ENCODE measurements around the gene CASP8. TPM values are rescaled to one million over a fixed set of nuclear protein-coding genes. Genes with fewer than 3 reads are reported as not detected.

The CASP8 gene
- total and polyA plus RNA-seq, 9 of the 15 experiments (the other 6 are each of a cell fraction or from before 2014, with no cell fraction given): 10.2 to 31.4 (median 19.4) TPM

GRCh38 chr2:201320257-201320656 is 59.9 kb downstream of the CASP8 start:
- H3K9ac ChIP-seq (ENCODE audit: insufficient read depth in 1 of 2, low read depth in 2 of 2, low read length in 2 of 2): no peak overlapping the region
- 0% methylated on average over 3 of the region's 4 CpGs for WGBS (ENCODE audit: insufficient coverage, low coverage, missing lambda C conversion rate)
- no peak for FAIRE-seq

More at GRCh38 chr2:201320257-201320656, 59.9 kb downstream of the CASP8 start:
- H3K36me3 ChIP-seq (ENCODE audit: control insufficient read depth, insufficient read depth, low read length): no peaks in the 10 kb centered on the region
- ChIA-PET POLR2A (no interaction called here), CTCF (ENCODE audit: low intra/inter-chr PET ratio) (no interaction called here)
- no peaks in the 10 kb centered on the region for H3K9me3 ChIP-seq (replicated peaks; ENCODE audit: control insufficient read depth, insufficient read depth, low read depth, low read length)
- no TSS peak for BruUV-seq (replicated peaks)
- H4K20me1 ChIP-seq (replicated peaks; ENCODE audit: control insufficient read depth, insufficient read depth, low read length): no peaks in the 10 kb centered on the region
- H3K4me3 ChIP-seq: no peak overlapping the region
- no peak overlapping the region for H3K27ac ChIP-seq (ENCODE audit: extremely low read depth, low read depth, low read length)
- no peaks in the 10 kb centered on the region for H3K9me1 ChIP-seq (ENCODE audit: control insufficient read depth, insufficient read depth, low read length)
- no peak overlapping the region for H3K4me2 ChIP-seq (ENCODE audit: insufficient read depth, low read length)
- no peaks in the 10 kb centered on the region for H3K27me3 ChIP-seq (ENCODE audit: control insufficient read depth in 2 of 2, insufficient read depth in 2 of 2, low read length in 2 of 2)
- no peak for TF ChIP-seq PTRF (tag; IDR thresholded peaks at IDR 0.05)
- TF ChIP-seq ERF (CRISPR knock-in tag; IDR thresholded peaks at IDR 0.05): no peak
- no peak for TF ChIP-seq MLX (CRISPR knock-in tag; conservative IDR thresholded peaks at IDR 0.05)
- no peak for TF ChIP-seq RBFOX2 (IDR thresholded peaks at IDR 0.05; ENCODE audit: low read depth, low read length)
- no peak for TF ChIP-seq HIVEP1 (CRISPR knock-in tag; IDR thresholded peaks at IDR 0.05)
- TF ChIP-seq GTF3C2 (IDR thresholded peaks at IDR 0.05; ENCODE audit: borderline replicate concordance, extremely low read depth, insufficient read length): no peak
- no peak for TF ChIP-seq SMARCC2 (IDR thresholded peaks at IDR 0.05; ENCODE audit: low read depth)
- no peak for TF ChIP-seq SNAPC5 (CRISPR knock-in tag; IDR thresholded peaks at IDR 0.05)
- TF ChIP-seq PHF21A (IDR thresholded peaks at IDR 0.05; ENCODE audit: borderline replicate concordance, low read depth): no peak
- TF ChIP-seq E2F8 (IDR thresholded peaks at IDR 0.05; ENCODE audit: low read depth, partially characterized antibody): no peak
- no peak for TF ChIP-seq SMARCA5 (IDR thresholded peaks at IDR 0.05)
- no peaks in the 10 kb centered on the region for H3K79me2 ChIP-seq (ENCODE audit: control insufficient read depth, insufficient read depth, low read length)
- no peak for DNase-seq (ENCODE audit: extremely low read depth in 1 of 4, low spot score in 3 of 4)
- ATAC-seq: no peak
- in situ Hi-C loops (cut with MboI): no loop called here
- intact Hi-C loops (cut with micrococcal nuclease): no loop called here
- H3K4me1 ChIP-seq (replicated peaks in 1 of 2; ENCODE audit: control insufficient read depth in 2 of 2, insufficient read depth in 2 of 2, low read length in 2 of 2): no peaks in the 10 kb centered on the region
- no peak overlapping the region for H2AFZ ChIP-seq (ENCODE audit: low read depth, low read length)
